ENCODE measurements around the gene LHX3.

DNA sequence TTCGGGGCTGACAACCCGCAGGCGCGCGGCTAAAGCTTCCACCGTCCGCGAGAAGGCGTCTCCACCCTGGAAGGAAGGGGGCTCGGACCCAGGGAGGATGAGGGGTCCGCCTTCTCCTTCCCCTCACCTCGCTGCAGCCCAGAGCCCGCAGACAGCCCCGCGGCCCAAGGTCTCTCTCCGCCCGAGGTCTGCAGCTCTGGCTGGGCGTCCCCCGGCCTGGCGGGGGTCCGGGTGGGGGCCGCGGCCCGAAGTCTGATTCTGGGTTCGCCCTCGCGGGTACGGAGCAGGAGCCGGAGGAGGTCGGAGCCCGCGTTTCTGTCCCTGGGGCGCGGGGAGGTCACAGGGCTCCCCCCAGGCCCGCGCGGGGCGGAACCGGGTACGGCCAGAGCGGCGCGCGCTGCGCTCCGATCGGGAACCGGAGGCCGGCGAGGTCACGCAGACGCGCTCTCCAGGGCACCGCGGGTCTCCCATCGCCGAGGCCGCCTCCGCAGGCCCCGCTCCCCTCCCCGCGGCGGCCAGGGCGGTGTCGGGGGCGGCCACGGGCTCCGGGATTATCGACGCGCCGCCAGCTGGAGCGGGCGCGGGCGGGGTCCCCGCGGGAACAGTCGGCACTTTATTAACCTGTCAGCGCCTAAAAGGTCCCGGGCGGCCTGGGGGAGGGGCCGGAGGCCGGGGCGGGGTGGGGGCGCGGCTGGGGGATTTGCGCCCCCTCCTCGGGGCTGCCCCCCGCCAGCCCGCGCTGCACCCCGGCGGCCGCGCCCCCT lies 11.6 kb downstream of the LHX3 start:
- TF ChIP-seq, protein P1, sequence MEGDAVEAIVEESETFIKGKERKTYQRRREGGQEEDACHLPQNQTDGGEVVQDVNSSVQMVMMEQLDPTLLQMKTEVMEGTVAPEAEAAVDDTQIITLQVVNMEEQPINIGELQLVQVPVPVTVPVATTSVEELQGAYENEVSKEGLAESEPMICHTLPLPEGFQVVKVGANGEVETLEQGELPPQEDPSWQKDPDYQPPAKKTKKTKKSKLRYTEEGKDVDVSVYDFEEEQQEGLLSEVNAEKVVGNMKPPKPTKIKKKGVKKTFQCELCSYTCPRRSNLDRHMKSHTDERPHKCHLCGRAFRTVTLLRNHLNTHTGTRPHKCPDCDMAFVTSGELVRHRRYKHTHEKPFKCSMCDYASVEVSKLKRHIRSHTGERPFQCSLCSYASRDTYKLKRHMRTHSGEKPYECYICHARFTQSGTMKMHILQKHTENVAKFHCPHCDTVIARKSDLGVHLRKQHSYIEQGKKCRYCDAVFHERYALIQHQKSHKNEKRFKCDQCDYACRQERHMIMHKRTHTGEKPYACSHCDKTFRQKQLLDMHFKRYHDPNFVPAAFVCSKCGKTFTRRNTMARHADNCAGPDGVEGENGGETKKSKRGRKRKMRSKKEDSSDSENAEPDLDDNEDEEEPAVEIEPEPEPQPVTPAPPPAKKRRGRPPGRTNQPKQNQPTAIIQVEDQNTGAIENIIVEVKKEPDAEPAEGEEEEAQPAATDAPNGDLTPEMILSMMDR (IDR thresholded peaks at IDR 0.05; ENCODE audit: low read depth, low read length), result no peak
- TF ChIP-seq, protein P2, sequence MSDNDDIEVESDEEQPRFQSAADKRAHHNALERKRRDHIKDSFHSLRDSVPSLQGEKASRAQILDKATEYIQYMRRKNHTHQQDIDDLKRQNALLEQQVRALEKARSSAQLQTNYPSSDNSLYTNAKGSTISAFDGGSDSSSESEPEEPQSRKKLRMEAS (IDR thresholded peaks at IDR 0.05; ENCODE audit: low read depth, low read length), result no peak
- no peak for TF ChIP-seq MYC (IDR thresholded peaks at IDR 0.05; ENCODE audit: low read depth, low read length)

All from NB4 (cell line).